Mammary epithelial cell (primary cell): ENCODE data around the gene PLA2G6.

ENCODE experiments used
- EZH2 ChIP-seq: IDR thresholded peaks from 2 replicates; pipeline ENCODE4 v1.6.1; 2012; ENCODE audit warnings: low read length, inconsistent platforms, borderline replicate concordance
- TF ChIP-seq, protein P1 (sequence below), 2 donors: IDR thresholded peaks in 1 of 2; conservative IDR thresholded peaks in 1 of 2; 2 replicates each; pipeline ENCODE4 v1.5.1; 2011 to 2012; ENCODE audit warnings: inconsistent platforms in 2 of 2, low read length in 2 of 2, mild to moderate bottlenecking in 2 of 2, control low read depth in 1 of 2, low read depth in 1 of 2; ENCODE audit not compliant: insufficient read depth in 1 of 2; ENCODE audit errors: extremely low read depth in 1 of 2

DNA sequence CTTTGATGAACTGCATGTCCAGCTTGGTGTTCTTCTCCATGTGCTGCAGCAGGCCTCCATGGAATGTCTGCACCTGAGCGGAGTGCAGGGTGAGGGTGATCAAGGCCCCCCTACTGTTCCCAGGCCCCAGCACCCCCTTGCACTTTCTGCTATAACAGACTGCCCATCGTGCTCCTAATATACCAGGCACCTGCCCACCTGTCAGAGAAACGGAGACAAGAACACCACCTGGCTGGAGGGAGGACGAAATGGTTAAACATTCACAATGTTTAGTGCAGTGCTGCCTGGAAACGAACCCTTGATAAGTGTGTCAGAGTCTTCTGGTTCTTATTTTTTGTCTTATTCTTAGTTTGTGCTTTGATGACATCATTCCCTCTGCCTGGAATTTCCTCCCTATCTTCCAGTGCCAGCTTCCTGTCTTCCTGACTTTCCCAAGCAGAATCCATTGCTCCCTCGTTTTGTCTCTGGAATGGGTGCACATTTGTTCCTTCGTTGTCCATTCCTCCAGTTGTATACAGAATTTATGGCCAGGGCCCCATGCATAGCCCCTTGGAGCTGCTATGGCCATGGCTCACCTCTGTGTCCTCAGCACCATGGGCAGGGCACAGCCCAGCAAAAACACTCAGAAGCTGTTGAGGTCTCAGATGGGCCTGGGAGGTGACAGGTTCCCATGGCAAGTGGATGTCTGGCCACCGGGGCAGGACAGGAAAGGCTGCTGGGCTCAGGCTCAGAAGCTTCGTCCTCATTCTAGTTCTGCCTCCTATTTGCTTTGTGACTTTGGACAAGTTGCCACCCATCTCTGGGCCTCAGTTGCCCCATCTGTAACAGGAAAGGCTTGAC is 83.0 kb downstream of the PLA2G6 start:
- no peak for TF ChIP-seq EZH2
- TF ChIP-seq, protein P1, sequence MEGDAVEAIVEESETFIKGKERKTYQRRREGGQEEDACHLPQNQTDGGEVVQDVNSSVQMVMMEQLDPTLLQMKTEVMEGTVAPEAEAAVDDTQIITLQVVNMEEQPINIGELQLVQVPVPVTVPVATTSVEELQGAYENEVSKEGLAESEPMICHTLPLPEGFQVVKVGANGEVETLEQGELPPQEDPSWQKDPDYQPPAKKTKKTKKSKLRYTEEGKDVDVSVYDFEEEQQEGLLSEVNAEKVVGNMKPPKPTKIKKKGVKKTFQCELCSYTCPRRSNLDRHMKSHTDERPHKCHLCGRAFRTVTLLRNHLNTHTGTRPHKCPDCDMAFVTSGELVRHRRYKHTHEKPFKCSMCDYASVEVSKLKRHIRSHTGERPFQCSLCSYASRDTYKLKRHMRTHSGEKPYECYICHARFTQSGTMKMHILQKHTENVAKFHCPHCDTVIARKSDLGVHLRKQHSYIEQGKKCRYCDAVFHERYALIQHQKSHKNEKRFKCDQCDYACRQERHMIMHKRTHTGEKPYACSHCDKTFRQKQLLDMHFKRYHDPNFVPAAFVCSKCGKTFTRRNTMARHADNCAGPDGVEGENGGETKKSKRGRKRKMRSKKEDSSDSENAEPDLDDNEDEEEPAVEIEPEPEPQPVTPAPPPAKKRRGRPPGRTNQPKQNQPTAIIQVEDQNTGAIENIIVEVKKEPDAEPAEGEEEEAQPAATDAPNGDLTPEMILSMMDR (conservative IDR thresholded peaks at IDR 0.05 in 1 of 2, IDR thresholded peaks at IDR 0.05 in 1 of 2; ENCODE audit: extremely low read depth in 1 of 2, insufficient read depth in 1 of 2, low read depth in 1 of 2, low read length in 2 of 2): no peak
